Caco-2 (cell line): ENCODE results near the gene RBM43. TPM values are rescaled to one million over a fixed set of nuclear protein-coding genes. Genes with fewer than 3 reads are reported as not detected.

Experiments used
- BruUV-seq: library from RNA; stranded (reverse); fragments of 400-500 nt; replicated peaks from 2 replicates; lab custom pipeline; 2021; lab: Mats Ljungman, UMichigan
- CTCF ChIA-PET: fragments of 300-600 bp; sonication (Branson Sonifier 250); formaldehyde crosslinking; loops from one replicate; lab custom pipeline; 2022; ENCODE audit warnings: antibody characterized with exemption; lab: Charles Lee
- POLR2A ChIA-PET: fragments of 300-600 bp; sonication (Branson Sonifier 250); formaldehyde crosslinking; loops from one replicate; lab custom pipeline; 2022; ENCODE audit warnings: antibody characterized with exemption; lab: Charles Lee
- DNase-seq, 2 experiments: peaks; one replicate each; pipeline versions ENCODE4 v3.0.0 to v3.0.0-alpha.2; 2020 to 2022
- H3K27me3 ChIP-seq: replicated peaks from 2 replicates; pipeline ENCODE4 v1.6.0; 2011; ENCODE audit warnings: low read length; ENCODE audit not compliant: control insufficient read depth, insufficient read depth
- H3K36me3 ChIP-seq: 2 replicates; pipeline ENCODE4 v1.5.1; 2011; ENCODE audit warnings: low read length; ENCODE audit not compliant: control insufficient read depth, insufficient read depth
- H3K4me1 ChIP-seq: fragments of 250-450 bp; sonication (Bioruptor Pico); 2 replicates; pipeline ENCODE4 v1.5.1; 2020; ENCODE audit warnings: mild to moderate bottlenecking
- H3K4me3 ChIP-seq: 2 replicates; pipeline ENCODE4 v1.5.1; 2011; ENCODE audit warnings: low read depth, mild to moderate bottlenecking, control low read depth, low read length
- H3K9me3 ChIP-seq: fragments of 250-450 bp; sonication (Bioruptor Pico); 2 replicates; pipeline ENCODE4 v1.5.1; 2020; ENCODE audit warnings: mild to moderate bottlenecking, moderate library complexity
- H3K27ac Mint-ChIP-seq: one replicate; pipeline ENCODE4 v1.8.0; 2022; ENCODE audit warnings: mixed read lengths; ENCODE audit not compliant: unreplicated experiment
- H3K27me3 Mint-ChIP-seq: one replicate; pipeline ENCODE4 v1.8.0; 2022; ENCODE audit warnings: mixed read lengths; ENCODE audit not compliant: insufficient read depth, unreplicated experiment
- H3K36me3 Mint-ChIP-seq: one replicate; pipeline ENCODE4 v1.8.0; 2022; ENCODE audit warnings: mild to moderate bottlenecking, mixed read lengths; ENCODE audit not compliant: insufficient read depth, unreplicated experiment
- H3K4me1 Mint-ChIP-seq: one replicate; pipeline ENCODE4 v1.8.0; 2022; ENCODE audit warnings: low read depth, mixed read lengths; ENCODE audit not compliant: unreplicated experiment
- H3K4me3 Mint-ChIP-seq: one replicate; pipeline ENCODE4 v1.8.0; 2022; ENCODE audit warnings: mild to moderate bottlenecking, moderate library complexity, mixed read lengths; ENCODE audit not compliant: unreplicated experiment
- H3K9me3 Mint-ChIP-seq: one replicate; pipeline ENCODE4 v1.8.0; 2022; ENCODE audit warnings: mixed read lengths; ENCODE audit not compliant: unreplicated experiment
- CTCF ChIP-seq, 2 experiments: fragments of 200-600 bp in 1 of 2; IDR thresholded peaks; 1 replicate in 1 of 2; 2 replicates in 1 of 2; pipeline versions ENCODE4 v1.5.1 to v1.8.0; 2011 to 2022; ENCODE audit warnings: antibody characterized with exemption in 1 of 2, control low read depth in 1 of 2, inconsistent platforms in 1 of 2, low read depth in 1 of 2, low read length in 1 of 2, mild to moderate bottlenecking in 1 of 2, moderate library complexity in 1 of 2; ENCODE audit not compliant: insufficient read depth in 1 of 2, severe bottlenecking in 1 of 2, unreplicated experiment in 1 of 2
- intact Hi-C: fragments of 100-400 bp; cut with micrococcal nuclease; formaldehyde crosslinking; loops from one replicate; pipeline ENCODE4 v1.10.0; 2022; ENCODE audit not compliant: unreplicated experiment
- total RNA-seq: library from RNA; stranded (reverse); gene quantifications from 2 replicates; pipeline ENCODE4 v1.2.3, GENCODE V29; 2022

Gene RBM43
- total RNA-seq, 1 experiment from 2014 or later = 1.4 TPM

- Histone ChIP-seq H3K36me3 (no peaks in the 10 kb centered on the region), H3K27me3 (no peaks in the 10 kb centered on the region), H3K9me3 (no peaks in the 10 kb centered on the region), H3K4me1 (no peaks in the 10 kb centered on the region), H3K4me3 (no peak overlapping the region)
- no peak overlapping the region for H3K4me3 Mint-ChIP-seq
- H3K27ac Mint-ChIP-seq = no peak overlapping the region
- TF ChIP-seq CTCF (IDR thresholded peaks at IDR 0.05; ENCODE audit: insufficient read depth in 1 of 2, low read depth in 1 of 2, low read length in 1 of 2, severe bottlenecking in 1 of 2, unreplicated experiment in 1 of 2) = no peak
- no peaks in the 10 kb centered on the region for H3K27me3 Mint-ChIP-seq
- no TSS peak for BruUV-seq
- intact Hi-C loops = no loop called here
- peaks cover 2% of the 10 kb centered on the region for H3K36me3 Mint-ChIP-seq
- CTCF ChIA-PET = no interaction called here
- no peak for DNase-seq
- POLR2A ChIA-PET = no interaction called here
- no peaks in the 10 kb centered on the region for H3K4me1 Mint-ChIP-seq
- no peaks in the 10 kb centered on the region for H3K9me3 Mint-ChIP-seq
Observed at GRCh38 chr2:151280271-151280670, 18.6 kb upstream of the RBM43 start.

GRCh38 chr2:151278487-151278886 is 16.8 kb upstream of the RBM43 start:
- Histone ChIP-seq H3K36me3 (no peaks in the 10 kb centered on the region), H3K4me1 (no peaks in the 10 kb centered on the region), H3K4me3 (no peak overlapping the region), H3K27me3 (no peaks in the 10 kb centered on the region), H3K9me3 (no peaks in the 10 kb centered on the region)
- ChIA-PET CTCF (no interaction called here), POLR2A (interaction anchor here (0.6 kb wide), 1 partner anchor 14 kb away, joined by 3 read pairs; no protein-coding TSS in a partner anchor)
- Mint-ChIP-seq H3K36me3 (peaks cover 5% of the 10 kb centered on the region), H3K4me3 (no peak overlapping the region), H3K9me3 (no peaks in the 10 kb centered on the region), H3K4me1 (no peaks in the 10 kb centered on the region), H3K27ac (no peak overlapping the region), H3K27me3 (no peaks in the 10 kb centered on the region)
- no peak for DNase-seq
- no peak for TF ChIP-seq CTCF (IDR thresholded peaks at IDR 0.05; ENCODE audit: insufficient read depth in 1 of 2, low read depth in 1 of 2, low read length in 1 of 2, severe bottlenecking in 1 of 2, unreplicated experiment in 1 of 2)
- intact Hi-C loops = no loop called here
- no TSS peak for BruUV-seq

- Histone ChIP-seq H3K36me3 (no peaks in the 10 kb centered on the region), H3K4me3 (no peak overlapping the region), H3K27me3 (no peaks in the 10 kb centered on the region), H3K9me3 (no peaks in the 10 kb centered on the region), H3K4me1 (no peaks in the 10 kb centered on the region)
- intact Hi-C loops = no loop called here
- CTCF ChIA-PET = no interaction called here
- Mint-ChIP-seq H3K4me1 (no peaks in the 10 kb centered on the region), H3K36me3 (peaks cover 5% of the 10 kb centered on the region), H3K4me3 (no peak overlapping the region), H3K9me3 (no peaks in the 10 kb centered on the region), H3K27me3 (no peaks in the 10 kb centered on the region), H3K27ac (no peak overlapping the region)
- POLR2A ChIA-PET = no interaction called here
- BruUV-seq = no TSS peak
- no peak for TF ChIP-seq CTCF (IDR thresholded peaks at IDR 0.05; ENCODE audit: insufficient read depth in 1 of 2, low read depth in 1 of 2, low read length in 1 of 2, severe bottlenecking in 1 of 2, unreplicated experiment in 1 of 2)
- DNase-seq = no peak
Observed at GRCh38 chr2:151277067-151277466, 15.4 kb upstream of the RBM43 start.
